HG03565 (cell line): Measurements from ENCODE around the gene EPHA4.

ENCODE experiments used
- ATAC-seq: cut with Tn5 transposase; IDR thresholded peaks from one replicate; pipeline ENCODE4 v1.9.1; 2021; ENCODE audit warnings: mild to moderate bottlenecking, moderate library complexity; ENCODE audit not compliant: unreplicated experiment

The EPHA4 gene

GRCh38 chr2:221572219-221572820 lies at the start of gene EPHA4:
TSS of gene EPHA4 (minus strand) at chr2:221572304. CDS start at chr2:221572248, 56 bp downstream.
- peak; percentile 91 for ATAC-seq

GRCh38 chr2:221618007-221618406 lies 45.9 kb upstream of the EPHA4 start:
- no peak for ATAC-seq

GRCh38 chr2:221616561-221616960 lies 44.5 kb upstream of the EPHA4 start:
- no peak for ATAC-seq

GRCh38 chr2:221614274-221614673 lies 42.2 kb upstream of the EPHA4 start:
- no peak for ATAC-seq

GRCh38 chr2:221612800-221613199 lies 40.7 kb upstream of the EPHA4 start:
- ATAC-seq, result no peak

GRCh38 chr2:221612161-221612560 lies 40.1 kb upstream of the EPHA4 start:
- ATAC-seq, result no peak

GRCh38 chr2:221610675-221611074 lies 38.6 kb upstream of the EPHA4 start:
- ATAC-seq, result no peak

- ATAC-seq, result no peak
These were observed 38.2 kb upstream of the EPHA4 start for GRCh38 chr2:221610255-221610654.

- ATAC-seq, result no peak
These were observed 36.3 kb upstream of the EPHA4 start for GRCh38 chr2:221608442-221608841.

- ATAC-seq, result no peak
These were observed 34.3 kb upstream of the EPHA4 start for GRCh38 chr2:221606424-221606823.

- ATAC-seq, result no peak
These were observed 33.7 kb upstream of the EPHA4 start for GRCh38 chr2:221605751-221606240.

GRCh38 chr2:221602938-221603337 lies 30.8 kb upstream of the EPHA4 start:
- no peak for ATAC-seq

- ATAC-seq, result no peak
These were observed 29.3 kb upstream of the EPHA4 start for GRCh38 chr2:221601376-221601775.

- ATAC-seq, result no peak
These were observed 28.3 kb upstream of the EPHA4 start for GRCh38 chr2:221600388-221600787.

GRCh38 chr2:221596192-221596591 lies 24.1 kb upstream of the EPHA4 start:
- no peak for ATAC-seq

GRCh38 chr2:221590861-221591365 lies 18.8 kb upstream of the EPHA4 start:
- ATAC-seq, result no peak

- ATAC-seq, result no peak
These were observed 17.6 kb upstream of the EPHA4 start for GRCh38 chr2:221589696-221590095.

GRCh38 chr2:221588306-221588985 lies 16.3 kb upstream of the EPHA4 start:
- ATAC-seq, result no peak

- ATAC-seq, result no peak
These were observed 9.9 kb upstream of the EPHA4 start for GRCh38 chr2:221581986-221582385.

- no peak for ATAC-seq
These were observed 2.1 kb upstream of the EPHA4 start for GRCh38 chr2:221574231-221574570.

- ATAC-seq, result peak; percentile 31
These were observed 1.5 kb upstream of the EPHA4 start for GRCh38 chr2:221573430-221574230.
